HFFc6 (cell line): ENCODE data around the gene WFS1. TPM values are rescaled to one million over a fixed set of nuclear protein-coding genes. Genes with fewer than 3 reads are reported as not detected.

Source experiments
- DNase-seq: peaks from one replicate; pipeline ENCODE4 v3.0.0-alpha.2; 2018
- H3K27ac Mint-ChIP-seq: 2 replicates; pipeline ENCODE4 v1.8.0; 2020; ENCODE audit warnings: mild to moderate bottlenecking, mixed read lengths
- H3K27me3 Mint-ChIP-seq: 2 replicates; pipeline ENCODE4 v1.8.0; 2021; ENCODE audit warnings: mild to moderate bottlenecking, moderate library complexity, mixed read lengths; ENCODE audit not compliant: insufficient read depth
- H3K36me3 Mint-ChIP-seq: 2 replicates; pipeline ENCODE4 v1.8.0; 2021; ENCODE audit warnings: low read depth, mixed read lengths
- H3K4me1 Mint-ChIP-seq: 2 replicates; pipeline ENCODE4 v1.8.0; 2020; ENCODE audit warnings: low read depth, mixed read lengths
- H3K4me3 Mint-ChIP-seq: 2 replicates; pipeline ENCODE4 v1.8.0; 2020; ENCODE audit warnings: mild to moderate bottlenecking, moderate library complexity, mixed read lengths
- H3K9me3 Mint-ChIP-seq: 2 replicates; pipeline ENCODE4 v1.8.0; 2020; ENCODE audit warnings: mild to moderate bottlenecking, mixed read lengths
- CTCF ChIP-seq: fragments of 200-600 bp; sonication (generic); IDR thresholded peaks from 2 replicates; pipeline ENCODE4 v1.5.0; 2021; ENCODE audit warnings: antibody characterized with exemption, mild to moderate bottlenecking
- total RNA-seq, 6 experiments: library from RNA; stranded (reverse); fragmentation: NEBNext Ultra II Directional; extraction: Animal tissue kit (Norgen Biotek cat#: 25700); gene quantifications; 2 replicates in 1 of 6; 3 replicates in 5 of 6; pipeline ENCODE4 v1.2.3, GENCODE V29; 2021

Gene WFS1
- total RNA-seq, 6 experiments from 2014 or later, result 47.3 to 72.1 (median 56.0) TPM

GRCh38 chr4:6232836-6233785 is 36.5 kb upstream of the WFS1 start:
- Mint-ChIP-seq H3K9me3 (no peaks in the 10 kb centered on the region), H3K36me3 (no peaks in the 10 kb centered on the region), H3K4me1 (no peaks in the 10 kb centered on the region), H3K27ac (no peak overlapping the region), H3K27me3 (0 out of 2 replicates have a peak, but pooled peaks cover 4% of the 10 kb centered on the region), H3K4me3 (no peak overlapping the region)
- no peak for TF ChIP-seq CTCF
- DNase-seq, result no peak

GRCh38 chr4:6233929-6234328 is 35.7 kb upstream of the WFS1 start:
- Mint-ChIP-seq H3K27me3 (peaks cover 5% of the 10 kb centered on the region), H3K4me3 (no peak overlapping the region), H3K36me3 (no peaks in the 10 kb centered on the region), H3K9me3 (no peaks in the 10 kb centered on the region), H3K4me1 (no peaks in the 10 kb centered on the region), H3K27ac (no peak overlapping the region)
- no peak for DNase-seq
- no peak for TF ChIP-seq CTCF

GRCh38 chr4:6235012-6235411 is 34.6 kb upstream of the WFS1 start:
- no peak for DNase-seq
- H3K4me1 Mint-ChIP-seq, result no peaks in the 10 kb centered on the region
- H3K9me3 Mint-ChIP-seq, result no peaks in the 10 kb centered on the region
- H3K27me3 Mint-ChIP-seq, result peaks cover 6% of the 10 kb centered on the region
- H3K4me3 Mint-ChIP-seq, result no peak overlapping the region
- no peak for TF ChIP-seq CTCF
- no peaks in the 10 kb centered on the region for H3K36me3 Mint-ChIP-seq
- no peak overlapping the region for H3K27ac Mint-ChIP-seq

- DNase-seq, result no peak
Measured at GRCh38 chr4:6235901-6236640, 33.6 kb upstream of the WFS1 start.

More at GRCh38 chr4:6235901-6236640, 33.6 kb upstream of the WFS1 start:
- H3K36me3 Mint-ChIP-seq, result no peaks in the 10 kb centered on the region
- peaks cover 8% of the 10 kb centered on the region for H3K27me3 Mint-ChIP-seq
- H3K9me3 Mint-ChIP-seq, result no peaks in the 10 kb centered on the region
- no peaks in the 10 kb centered on the region for H3K4me1 Mint-ChIP-seq
- no peak overlapping the region for H3K4me3 Mint-ChIP-seq
- no peak overlapping the region for H3K27ac Mint-ChIP-seq
- TF ChIP-seq CTCF, result no peak
